ENCODE measurements around the gene NR2E1. TPM values are rescaled to one million over a fixed set of nuclear protein-coding genes. Genes with fewer than 3 reads are reported as not detected.
A peak's percentile ranks its signal among the peaks of the same experiment; 100 is the strongest.

Gene NR2E1
- total and polyA plus RNA-seq, 2 of the 13 experiments (the other 11 are each of a cell fraction or from before 2014, with no cell fraction given): not detected

DNA sequence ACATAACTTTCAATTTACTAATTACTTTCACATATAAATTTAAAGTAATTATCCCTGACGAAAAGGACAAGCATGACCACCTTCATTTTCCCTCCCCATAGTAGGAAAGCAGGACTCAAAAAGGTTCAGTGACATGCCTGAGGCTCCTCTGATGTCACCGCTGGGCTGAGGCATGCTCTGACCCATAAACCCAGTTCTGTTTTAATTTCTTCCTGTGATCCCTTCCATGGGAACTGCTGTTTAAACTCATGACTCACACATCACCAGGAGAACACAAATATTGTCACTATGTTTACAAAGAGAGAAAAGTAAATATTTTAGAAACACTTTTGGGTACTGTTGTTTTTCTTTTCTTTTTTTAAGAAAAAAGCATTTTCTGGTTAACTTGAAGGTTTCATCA is 38.0 kb upstream of the NR2E1 start (continued):
- TF ChIP-seq, protein P1, sequence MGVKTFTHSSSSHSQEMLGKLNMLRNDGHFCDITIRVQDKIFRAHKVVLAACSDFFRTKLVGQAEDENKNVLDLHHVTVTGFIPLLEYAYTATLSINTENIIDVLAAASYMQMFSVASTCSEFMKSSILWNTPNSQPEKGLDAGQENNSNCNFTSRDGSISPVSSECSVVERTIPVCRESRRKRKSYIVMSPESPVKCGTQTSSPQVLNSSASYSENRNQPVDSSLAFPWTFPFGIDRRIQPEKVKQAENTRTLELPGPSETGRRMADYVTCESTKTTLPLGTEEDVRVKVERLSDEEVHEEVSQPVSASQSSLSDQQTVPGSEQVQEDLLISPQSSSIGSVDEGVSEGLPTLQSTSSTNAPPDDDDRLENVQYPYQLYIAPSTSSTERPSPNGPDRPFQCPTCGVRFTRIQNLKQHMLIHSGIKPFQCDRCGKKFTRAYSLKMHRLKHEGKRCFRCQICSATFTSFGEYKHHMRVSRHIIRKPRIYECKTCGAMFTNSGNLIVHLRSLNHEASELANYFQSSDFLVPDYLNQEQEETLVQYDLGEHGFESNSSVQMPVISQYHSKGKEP (CRISPR knock-in tag; IDR thresholded peaks at IDR 0.05): no peak
- TF ChIP-seq NR2F6 (IDR thresholded peaks at IDR 0.05) (no peak; the same call in 1 of the 2 replicates), NR2F6 (CRISPR knock-in tag; IDR thresholded peaks at IDR 0.05) (0 out of 2 replicates have a peak, but pooled peaks have one; percentile 13), FOXP1 (IDR thresholded peaks at IDR 0.05) (peak; percentile 75), FOXP1 (CRISPR knock-in tag; IDR thresholded peaks at IDR 0.05) (peak; percentile 91), FOXK1 (CRISPR knock-in tag; IDR thresholded peaks at IDR 0.05; ENCODE audit: borderline replicate concordance, low read depth) (peak; percentile 79; the same call in 1 of the 2 replicates), ARNT2 (CRISPR knock-in tag; IDR thresholded peaks at IDR 0.05; ENCODE audit: low read depth) (no peak), ZNF335 (CRISPR knock-in tag; IDR thresholded peaks at IDR 0.05) (no peak), ZNF441 (CRISPR knock-in tag; IDR thresholded peaks at IDR 0.05; ENCODE audit: borderline replicate concordance) (no peak), ZFAT (CRISPR knock-in tag; conservative IDR thresholded peaks at IDR 0.05) (no peak), ATF7 (IDR thresholded peaks at IDR 0.05) (no peak), ATF7 (CRISPR knock-in tag; IDR thresholded peaks at IDR 0.05) (no peak), MED1 (CRISPR knock-in tag; IDR thresholded peaks at IDR 0.05) (peak; percentile 48; the same call in 1 of the 2 replicates), SAP130 (CRISPR knock-in tag; IDR thresholded peaks at IDR 0.05; ENCODE audit: low read depth) (peak; percentile 75), ARHGAP35 (CRISPR knock-in tag; IDR thresholded peaks at IDR 0.05; ENCODE audit: borderline replicate concordance) (no peak), CCDC6 (CRISPR knock-in tag; IDR thresholded peaks at IDR 0.05) (no peak), ZBTB20 (CRISPR knock-in tag; IDR thresholded peaks at IDR 0.05; ENCODE audit: borderline replicate concordance, low read depth) (no peak), JUN (CRISPR knock-in tag; IDR thresholded peaks at IDR 0.05) (peak; percentile 78; the same call in 1 of the 2 replicates)
- TF ChIP-seq, protein P2, sequence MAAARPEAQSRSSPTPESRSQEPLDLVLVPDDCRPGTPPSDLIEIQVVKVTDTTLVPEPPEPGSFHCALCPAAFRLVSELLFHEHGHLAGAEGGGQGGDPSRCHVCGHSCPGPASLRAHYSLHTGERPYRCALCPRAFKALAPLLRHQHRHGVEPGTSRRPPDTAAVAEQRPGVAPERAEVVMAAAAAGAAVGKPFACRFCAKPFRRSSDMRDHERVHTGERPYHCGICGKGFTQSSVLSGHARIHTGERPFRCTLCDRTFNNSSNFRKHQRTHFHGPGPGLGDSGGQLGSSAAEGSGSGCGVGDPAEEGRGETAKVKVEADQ (CRISPR knock-in tag; IDR thresholded peaks at IDR 0.05; ENCODE audit: borderline replicate concordance): no peak
- TF ChIP-seq, protein P3, sequence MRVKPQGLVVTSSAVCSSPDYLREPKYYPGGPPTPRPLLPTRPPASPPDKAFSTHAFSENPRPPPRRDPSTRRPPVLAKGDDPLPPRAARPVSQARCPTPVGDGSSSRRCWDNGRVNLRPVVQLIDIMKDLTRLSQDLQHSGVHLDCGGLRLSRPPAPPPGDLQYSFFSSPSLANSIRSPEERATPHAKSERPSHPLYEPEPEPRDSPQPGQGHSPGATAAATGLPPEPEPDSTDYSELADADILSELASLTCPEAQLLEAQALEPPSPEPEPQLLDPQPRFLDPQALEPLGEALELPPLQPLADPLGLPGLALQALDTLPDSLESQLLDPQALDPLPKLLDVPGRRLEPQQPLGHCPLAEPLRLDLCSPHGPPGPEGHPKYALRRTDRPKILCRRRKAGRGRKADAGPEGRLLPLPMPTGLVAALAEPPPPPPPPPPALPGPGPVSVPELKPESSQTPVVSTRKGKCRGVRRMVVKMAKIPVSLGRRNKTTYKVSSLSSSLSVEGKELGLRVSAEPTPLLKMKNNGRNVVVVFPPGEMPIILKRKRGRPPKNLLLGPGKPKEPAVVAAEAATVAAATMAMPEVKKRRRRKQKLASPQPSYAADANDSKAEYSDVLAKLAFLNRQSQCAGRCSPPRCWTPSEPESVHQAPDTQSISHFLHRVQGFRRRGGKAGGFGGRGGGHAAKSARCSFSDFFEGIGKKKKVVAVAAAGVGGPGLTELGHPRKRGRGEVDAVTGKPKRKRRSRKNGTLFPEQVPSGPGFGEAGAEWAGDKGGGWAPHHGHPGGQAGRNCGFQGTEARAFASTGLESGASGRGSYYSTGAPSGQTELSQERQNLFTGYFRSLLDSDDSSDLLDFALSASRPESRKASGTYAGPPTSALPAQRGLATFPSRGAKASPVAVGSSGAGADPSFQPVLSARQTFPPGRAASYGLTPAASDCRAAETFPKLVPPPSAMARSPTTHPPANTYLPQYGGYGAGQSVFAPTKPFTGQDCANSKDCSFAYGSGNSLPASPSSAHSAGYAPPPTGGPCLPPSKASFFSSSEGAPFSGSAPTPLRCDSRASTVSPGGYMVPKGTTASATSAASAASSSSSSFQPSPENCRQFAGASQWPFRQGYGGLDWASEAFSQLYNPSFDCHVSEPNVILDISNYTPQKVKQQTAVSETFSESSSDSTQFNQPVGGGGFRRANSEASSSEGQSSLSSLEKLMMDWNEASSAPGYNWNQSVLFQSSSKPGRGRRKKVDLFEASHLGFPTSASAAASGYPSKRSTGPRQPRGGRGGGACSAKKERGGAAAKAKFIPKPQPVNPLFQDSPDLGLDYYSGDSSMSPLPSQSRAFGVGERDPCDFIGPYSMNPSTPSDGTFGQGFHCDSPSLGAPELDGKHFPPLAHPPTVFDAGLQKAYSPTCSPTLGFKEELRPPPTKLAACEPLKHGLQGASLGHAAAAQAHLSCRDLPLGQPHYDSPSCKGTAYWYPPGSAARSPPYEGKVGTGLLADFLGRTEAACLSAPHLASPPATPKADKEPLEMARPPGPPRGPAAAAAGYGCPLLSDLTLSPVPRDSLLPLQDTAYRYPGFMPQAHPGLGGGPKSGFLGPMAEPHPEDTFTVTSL (CRISPR knock-in tag; IDR thresholded peaks at IDR 0.05; ENCODE audit: borderline replicate concordance): peak; percentile 91; the same call in 1 of the 2 replicates
- TF ChIP-seq, protein P4, sequence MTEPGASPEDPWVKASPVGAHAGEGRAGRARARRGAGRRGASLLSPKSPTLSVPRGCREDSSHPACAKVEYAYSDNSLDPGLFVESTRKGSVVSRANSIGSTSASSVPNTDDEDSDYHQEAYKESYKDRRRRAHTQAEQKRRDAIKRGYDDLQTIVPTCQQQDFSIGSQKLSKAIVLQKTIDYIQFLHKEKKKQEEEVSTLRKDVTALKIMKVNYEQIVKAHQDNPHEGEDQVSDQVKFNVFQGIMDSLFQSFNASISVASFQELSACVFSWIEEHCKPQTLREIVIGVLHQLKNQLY (CRISPR knock-in tag; IDR thresholded peaks at IDR 0.05): peak; percentile 61; the same call in 1 of the 2 replicates
- TF ChIP-seq, protein P5, sequence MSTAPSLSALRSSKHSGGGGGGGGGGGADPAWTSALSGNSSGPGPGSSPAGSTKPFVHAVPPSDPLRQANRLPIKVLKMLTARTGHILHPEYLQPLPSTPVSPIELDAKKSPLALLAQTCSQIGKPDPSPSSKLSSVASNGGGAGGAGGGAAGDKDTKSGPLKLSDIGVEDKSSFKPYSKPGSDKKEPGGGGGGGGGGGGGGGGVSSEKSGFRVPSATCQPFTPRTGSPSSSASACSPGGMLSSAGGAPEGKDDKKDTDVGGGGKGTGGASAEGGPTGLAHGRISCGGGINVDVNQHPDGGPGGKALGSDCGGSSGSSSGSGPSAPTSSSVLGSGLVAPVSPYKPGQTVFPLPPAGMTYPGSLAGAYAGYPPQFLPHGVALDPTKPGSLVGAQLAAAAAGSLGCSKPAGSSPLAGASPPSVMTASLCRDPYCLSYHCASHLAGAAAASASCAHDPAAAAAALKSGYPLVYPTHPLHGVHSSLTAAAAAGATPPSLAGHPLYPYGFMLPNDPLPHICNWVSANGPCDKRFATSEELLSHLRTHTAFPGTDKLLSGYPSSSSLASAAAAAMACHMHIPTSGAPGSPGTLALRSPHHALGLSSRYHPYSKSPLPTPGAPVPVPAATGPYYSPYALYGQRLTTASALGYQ (CRISPR knock-in tag; IDR thresholded peaks at IDR 0.05): no peak
